Measurements from ENCODE around the gene RPS6KC1. TPM values are rescaled to one million over a fixed set of nuclear protein-coding genes. Genes with fewer than 3 reads are reported as not detected.
"Not testable (repeated sequence)": the region's sequence is repeated elsewhere in the genome, so short reads cannot be mapped to it uniquely, and the experiment has no call there.

The RPS6KC1 gene
- total and polyA plus RNA-seq, 2 donors from 2014 or later: 6.3 to 13.8 TPM

DNA sequence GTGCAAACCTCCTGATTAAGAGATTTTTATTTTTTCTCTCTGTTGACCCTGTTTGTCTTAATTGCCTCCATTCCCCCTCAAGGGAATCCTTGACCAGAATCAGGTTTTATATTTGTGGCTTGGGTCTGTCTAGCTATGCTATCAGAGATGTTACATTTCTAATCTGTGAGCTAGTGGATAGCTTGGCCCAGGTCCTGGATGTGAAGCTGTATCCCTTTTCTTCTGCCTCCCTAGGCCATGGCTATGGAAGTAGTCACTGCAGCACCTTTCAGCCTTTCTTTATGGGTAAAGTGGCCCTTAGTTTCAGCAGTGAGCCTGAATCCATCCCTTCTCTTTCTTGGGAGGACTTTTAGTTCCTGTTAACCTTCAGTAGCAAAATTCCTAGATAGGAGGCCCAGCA, 18.4 kb upstream of the RPS6KC1 start:
- no peaks in the 10 kb centered on the region for H3K4me1 ChIP-seq (ENCODE audit: control insufficient read depth in 2 of 3, insufficient read depth in 2 of 3, low read depth in 1 of 3, low read length in 3 of 3)
- no peaks in the 10 kb centered on the region for H3K36me3 ChIP-seq (ENCODE audit: control insufficient read depth in 2 of 3, insufficient read depth in 3 of 3, low read length in 3 of 3)
- FAIRE-seq (no peak), DNase-seq (no peak)
- no peak overlapping the region for H3K27ac ChIP-seq (ENCODE audit: low read depth in 2 of 2, low read length in 2 of 2)
- H3K9ac ChIP-seq (ENCODE audit: low read length in 3 of 3): no peak overlapping the region
- TF ChIP-seq, protein P1, sequence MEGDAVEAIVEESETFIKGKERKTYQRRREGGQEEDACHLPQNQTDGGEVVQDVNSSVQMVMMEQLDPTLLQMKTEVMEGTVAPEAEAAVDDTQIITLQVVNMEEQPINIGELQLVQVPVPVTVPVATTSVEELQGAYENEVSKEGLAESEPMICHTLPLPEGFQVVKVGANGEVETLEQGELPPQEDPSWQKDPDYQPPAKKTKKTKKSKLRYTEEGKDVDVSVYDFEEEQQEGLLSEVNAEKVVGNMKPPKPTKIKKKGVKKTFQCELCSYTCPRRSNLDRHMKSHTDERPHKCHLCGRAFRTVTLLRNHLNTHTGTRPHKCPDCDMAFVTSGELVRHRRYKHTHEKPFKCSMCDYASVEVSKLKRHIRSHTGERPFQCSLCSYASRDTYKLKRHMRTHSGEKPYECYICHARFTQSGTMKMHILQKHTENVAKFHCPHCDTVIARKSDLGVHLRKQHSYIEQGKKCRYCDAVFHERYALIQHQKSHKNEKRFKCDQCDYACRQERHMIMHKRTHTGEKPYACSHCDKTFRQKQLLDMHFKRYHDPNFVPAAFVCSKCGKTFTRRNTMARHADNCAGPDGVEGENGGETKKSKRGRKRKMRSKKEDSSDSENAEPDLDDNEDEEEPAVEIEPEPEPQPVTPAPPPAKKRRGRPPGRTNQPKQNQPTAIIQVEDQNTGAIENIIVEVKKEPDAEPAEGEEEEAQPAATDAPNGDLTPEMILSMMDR (IDR thresholded peaks at IDR 0.05; ENCODE audit: borderline replicate concordance, extremely low read depth, insufficient read depth): no peak
- intact Hi-C loops (cut with DNase I): no loop called here
- H3K4me3 ChIP-seq (ENCODE audit: low read length in 3 of 3): no peak overlapping the region
- H3K27me3 ChIP-seq (ENCODE audit: control insufficient read depth, insufficient read depth, low read length): no peaks in the 10 kb centered on the region
- H3K9me3 ChIP-seq (ENCODE audit: control insufficient read depth in 2 of 3, insufficient read depth in 1 of 3, low read length in 3 of 3): no peaks in the 10 kb centered on the region

DNA sequence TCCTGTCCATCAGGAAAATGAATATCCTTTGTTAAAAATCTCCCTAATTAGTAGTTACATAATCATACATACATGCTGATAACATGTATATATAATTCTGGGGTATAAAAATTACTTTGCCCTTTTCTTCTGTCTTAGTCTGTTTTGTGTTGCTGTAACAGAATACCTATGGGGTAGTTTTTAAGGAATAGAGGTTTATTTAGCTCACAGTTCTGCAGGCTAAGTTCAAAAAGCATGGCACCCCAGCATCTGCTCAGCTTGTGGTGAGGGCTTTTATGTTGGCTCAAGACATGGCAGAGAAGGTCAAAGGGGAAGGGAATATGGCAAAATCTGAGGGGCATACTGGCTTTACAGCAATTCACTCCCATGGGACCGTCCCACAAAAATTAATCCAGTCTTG, 16.3 kb upstream of the RPS6KC1 start:
- H3K27me3 ChIP-seq (ENCODE audit: control insufficient read depth, insufficient read depth, low read length): no peaks in the 10 kb centered on the region

GRCh38 chr1:213035573-213035972, 15.5 kb upstream of the RPS6KC1 start:
- Histone ChIP-seq H3K27ac (ENCODE audit: low read depth in 2 of 2, low read length in 2 of 2) (no peak overlapping the region), H3K4me1 (ENCODE audit: control insufficient read depth in 2 of 3, insufficient read depth in 2 of 3, low read depth in 1 of 3, low read length in 3 of 3) (no peaks in the 10 kb centered on the region), H3K36me3 (ENCODE audit: control insufficient read depth in 2 of 3, insufficient read depth in 3 of 3, low read length in 3 of 3) (no peaks in the 10 kb centered on the region), H3K27me3 (ENCODE audit: control insufficient read depth, insufficient read depth, low read length) (no peaks in the 10 kb centered on the region), H3K9me3 (ENCODE audit: control insufficient read depth in 2 of 3, insufficient read depth in 1 of 3, low read length in 3 of 3) (no peaks in the 10 kb centered on the region), H3K4me3 (ENCODE audit: low read length in 3 of 3) (no peak overlapping the region), H3K9ac (ENCODE audit: low read length in 3 of 3) (no peak overlapping the region)
- TF ChIP-seq, protein P1 (IDR thresholded peaks at IDR 0.05; ENCODE audit: borderline replicate concordance, extremely low read depth, insufficient read depth): no peak
- FAIRE-seq (no peak), DNase-seq (no peak)
- intact Hi-C loops (cut with DNase I): no loop called here

More for the DNA sequence above, 16.3 kb upstream of the RPS6KC1 start:
- DNase-seq (no peak), FAIRE-seq (no peak)
- TF ChIP-seq, protein P1 (IDR thresholded peaks at IDR 0.05; ENCODE audit: borderline replicate concordance, extremely low read depth, insufficient read depth): no peak
- Histone ChIP-seq H3K9me3 (ENCODE audit: control insufficient read depth in 2 of 3, insufficient read depth in 1 of 3, low read length in 3 of 3) (no peaks in the 10 kb centered on the region), H3K36me3 (ENCODE audit: control insufficient read depth in 2 of 3, insufficient read depth in 3 of 3, low read length in 3 of 3) (no peaks in the 10 kb centered on the region), H3K9ac (ENCODE audit: low read length in 3 of 3) (no peak overlapping the region), H3K4me3 (ENCODE audit: low read length in 3 of 3) (no peak overlapping the region), H3K4me1 (ENCODE audit: control insufficient read depth in 2 of 3, insufficient read depth in 2 of 3, low read depth in 1 of 3, low read length in 3 of 3) (no peaks in the 10 kb centered on the region), H3K27ac (ENCODE audit: low read depth in 2 of 2, low read length in 2 of 2) (no peak overlapping the region)
- intact Hi-C loops (cut with DNase I): no loop called here

GRCh38 chr1:213041443-213041842, 9.6 kb upstream of the RPS6KC1 start:
- Histone ChIP-seq H3K36me3 (ENCODE audit: control insufficient read depth in 2 of 3, insufficient read depth in 3 of 3, low read length in 3 of 3) (no peaks in the 10 kb centered on the region), H3K27ac (ENCODE audit: low read depth in 2 of 2, low read length in 2 of 2) (no peak overlapping the region), H3K9me3 (ENCODE audit: control insufficient read depth in 2 of 3, insufficient read depth in 1 of 3, low read length in 3 of 3) (no peaks in the 10 kb centered on the region), H3K4me1 (ENCODE audit: control insufficient read depth in 2 of 3, insufficient read depth in 2 of 3, low read depth in 1 of 3, low read length in 3 of 3) (no peaks in the 10 kb centered on the region), H3K27me3 (ENCODE audit: control insufficient read depth, insufficient read depth, low read length) (no peaks in the 10 kb centered on the region), H3K4me3 (ENCODE audit: low read length in 3 of 3) (no peak overlapping the region), H3K9ac (ENCODE audit: low read length in 3 of 3) (no peak overlapping the region)
- no peak for DNase-seq
- FAIRE-seq: no peak
- intact Hi-C loops (cut with DNase I): no loop called here
- TF ChIP-seq, protein P1 (IDR thresholded peaks at IDR 0.05; ENCODE audit: borderline replicate concordance, extremely low read depth, insufficient read depth): no peak

DNA sequence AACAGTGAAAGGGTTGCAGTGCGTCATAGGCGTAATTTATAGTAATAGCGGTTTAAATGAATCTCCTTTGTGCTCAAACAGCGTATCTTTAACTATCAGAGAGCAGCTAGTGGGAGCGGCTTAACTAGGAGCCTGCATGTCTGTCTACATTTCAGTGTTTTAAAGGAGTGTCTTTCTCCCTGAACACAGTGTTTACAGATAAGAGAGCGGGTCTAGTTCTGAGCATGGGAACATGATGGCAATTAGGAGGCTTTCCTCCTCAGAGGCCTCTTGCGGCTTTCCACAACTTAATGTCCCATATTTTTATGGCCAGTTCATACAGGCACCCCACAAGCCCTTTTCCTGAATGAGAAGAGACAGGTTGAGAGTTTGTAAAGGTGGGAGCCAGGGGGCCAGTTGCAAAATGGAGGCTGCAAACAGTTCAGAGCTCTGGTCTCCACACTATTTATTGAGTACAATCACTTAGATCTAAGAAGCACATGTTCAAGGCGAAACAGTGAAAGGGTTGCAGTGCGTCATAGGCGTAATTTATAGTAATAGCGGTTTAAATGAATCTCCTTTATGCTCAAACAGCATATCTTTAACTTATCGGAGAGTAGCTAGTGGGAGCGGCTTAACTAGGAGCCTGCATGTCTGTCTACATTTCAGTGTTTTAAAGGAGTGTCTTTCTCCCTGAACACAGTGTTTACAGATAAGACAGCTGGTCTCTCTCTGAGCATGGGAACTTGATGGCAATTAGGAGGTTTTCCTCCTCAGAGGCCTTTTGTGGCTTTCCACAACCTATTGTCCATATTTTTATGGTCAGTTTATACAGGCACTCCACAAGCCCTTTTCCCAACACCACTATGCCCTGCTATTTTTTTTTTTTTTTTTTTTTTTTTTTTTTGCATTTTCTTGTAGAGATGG, 5.5 kb upstream of the RPS6KC1 start:
- FAIRE-seq; H3K4me3 ChIP-seq (ENCODE audit: low read length in 3 of 3); intact Hi-C loops (cut with DNase I); H3K4me1 ChIP-seq (ENCODE audit: control insufficient read depth in 2 of 3, insufficient read depth in 2 of 3, low read depth in 1 of 3, low read length in 3 of 3); H3K27me3 ChIP-seq (ENCODE audit: control insufficient read depth, insufficient read depth, low read length); H3K36me3 ChIP-seq (ENCODE audit: control insufficient read depth in 2 of 3, insufficient read depth in 3 of 3, low read length in 3 of 3); H3K9ac ChIP-seq (ENCODE audit: low read length in 3 of 3); H3K27ac ChIP-seq (ENCODE audit: low read depth in 2 of 2, low read length in 2 of 2); H3K9me3 ChIP-seq (ENCODE audit: control insufficient read depth in 2 of 3, insufficient read depth in 1 of 3, low read length in 3 of 3): not testable (repeated sequence)
- peak in 2 of 5 donors; percentile 23 to 54 for DNase-seq
